Fibroblast of peridontal ligament (primary cell): ENCODE measurements around the gene MPDZ.

Experiments used
- DNase-seq: peaks from one replicate; pipeline ENCODE4 v3.0.0-alpha.2; 2010; ENCODE audit errors: extremely low read depth

The MPDZ gene

GRCh38 chr9:13082796-13083195, 196.7 kb downstream of the MPDZ start:
- DNase-seq: no peak

GRCh38 chr9:13078164-13078563, 201.3 kb downstream of the MPDZ start:
- peak; percentile 10 for DNase-seq

GRCh38 chr9:13076616-13077015, 202.9 kb downstream of the MPDZ start:
- no peak for DNase-seq

GRCh38 chr9:13071921-13072320, 207.6 kb downstream of the MPDZ start:
- no peak for DNase-seq

- no peak for DNase-seq
Measured at GRCh38 chr9:13070612-13071595, 208.6 kb downstream of the MPDZ start.

- DNase-seq: no peak
Measured at GRCh38 chr9:13069498-13069897, 210.0 kb downstream of the MPDZ start.

GRCh38 chr9:13064676-13065075, 214.8 kb downstream of the MPDZ start:
- no peak for DNase-seq

- no peak for DNase-seq
Measured at GRCh38 chr9:13063880-13064459, 215.5 kb downstream of the MPDZ start.

GRCh38 chr9:13061390-13061789, 218.1 kb downstream of the MPDZ start:
- DNase-seq: no peak
